GM10248 (cell line): ENCODE measurements around the gene SIAH2.

Source experiments
- CTCF ChIA-PET: fragments of 300-600 bp; sonication (Branson Sonifier 250); formaldehyde crosslinking; extraction: SDS; loops from one replicate; lab custom pipeline; 2021; ENCODE audit warnings: antibody characterized with exemption; lab: Yijun Ruan, JAX
- POLR2A ChIA-PET: fragments of 350-650 bp; sonication (Branson Sonifier 250); formaldehyde crosslinking; extraction: SDS; loops from one replicate; lab custom pipeline; 2020; ENCODE audit warnings: antibody characterized with exemption; lab: Yijun Ruan, JAX
- DNase-seq: peaks from one replicate; pipeline ENCODE4 v3.0.0; 2012; ENCODE audit errors: extremely low spot score
- TF ChIP-seq, protein P1 (sequence below): IDR thresholded peaks from 2 replicates; pipeline ENCODE4 v1.5.1; 2012; ENCODE audit warnings: mild to moderate bottlenecking, low read depth; ENCODE audit errors: extremely low read depth, missing control alignments, control extremely low read depth

The SIAH2 gene

GRCh38 chr3:150763122-150763840 lies at the start of gene SIAH2:
Gene SIAH2 (minus strand): TSS chr3:150763169. CDS start chr3:150762849, 320 bp downstream.
- POLR2A ChIA-PET, result interaction anchor here (0.6 to 1.8 kb wide), 17 partner anchors 11 to 704 kb away, joined by 3 to 8 read pairs (median 4); partner anchors contain the start of genes EIF2A, ERICH6, SELENOT and SERP1
- TF ChIP-seq, protein P1, sequence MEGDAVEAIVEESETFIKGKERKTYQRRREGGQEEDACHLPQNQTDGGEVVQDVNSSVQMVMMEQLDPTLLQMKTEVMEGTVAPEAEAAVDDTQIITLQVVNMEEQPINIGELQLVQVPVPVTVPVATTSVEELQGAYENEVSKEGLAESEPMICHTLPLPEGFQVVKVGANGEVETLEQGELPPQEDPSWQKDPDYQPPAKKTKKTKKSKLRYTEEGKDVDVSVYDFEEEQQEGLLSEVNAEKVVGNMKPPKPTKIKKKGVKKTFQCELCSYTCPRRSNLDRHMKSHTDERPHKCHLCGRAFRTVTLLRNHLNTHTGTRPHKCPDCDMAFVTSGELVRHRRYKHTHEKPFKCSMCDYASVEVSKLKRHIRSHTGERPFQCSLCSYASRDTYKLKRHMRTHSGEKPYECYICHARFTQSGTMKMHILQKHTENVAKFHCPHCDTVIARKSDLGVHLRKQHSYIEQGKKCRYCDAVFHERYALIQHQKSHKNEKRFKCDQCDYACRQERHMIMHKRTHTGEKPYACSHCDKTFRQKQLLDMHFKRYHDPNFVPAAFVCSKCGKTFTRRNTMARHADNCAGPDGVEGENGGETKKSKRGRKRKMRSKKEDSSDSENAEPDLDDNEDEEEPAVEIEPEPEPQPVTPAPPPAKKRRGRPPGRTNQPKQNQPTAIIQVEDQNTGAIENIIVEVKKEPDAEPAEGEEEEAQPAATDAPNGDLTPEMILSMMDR, result no peak
- DNase-seq, result peak; percentile 91

GRCh38 chr3:150811984-150812383 lies 49.0 kb upstream of the SIAH2 start:
- ChIA-PET CTCF (interaction anchor here (1.8 to 2.0 kb wide), 2 partner anchors 11 to 91 kb away, joined by 4 read pairs; no protein-coding TSS in a partner anchor), POLR2A (no interaction called here)
- TF ChIP-seq, protein P1, result no peak

More at GRCh38 chr3:150763122-150763840, at the start of gene SIAH2:
- CTCF ChIA-PET, result interaction anchor here (1.0 to 9.8 kb wide), 12 partner anchors 11 to 226 kb away, joined by 3 to 89 read pairs (median 4); no protein-coding TSS in a partner anchor

GRCh38 chr3:150810641-150811040 lies 47.7 kb upstream of the SIAH2 start:
- ChIA-PET CTCF (interaction anchor here (2.0 kb wide), 1 partner anchor 89 kb away, joined by 4 read pairs; no protein-coding TSS in a partner anchor), POLR2A (no interaction called here)
- no peak for DNase-seq
- TF ChIP-seq, protein P1, result no peak

More at GRCh38 chr3:150811984-150812383, 49.0 kb upstream of the SIAH2 start:
- no peak for DNase-seq

DNA sequence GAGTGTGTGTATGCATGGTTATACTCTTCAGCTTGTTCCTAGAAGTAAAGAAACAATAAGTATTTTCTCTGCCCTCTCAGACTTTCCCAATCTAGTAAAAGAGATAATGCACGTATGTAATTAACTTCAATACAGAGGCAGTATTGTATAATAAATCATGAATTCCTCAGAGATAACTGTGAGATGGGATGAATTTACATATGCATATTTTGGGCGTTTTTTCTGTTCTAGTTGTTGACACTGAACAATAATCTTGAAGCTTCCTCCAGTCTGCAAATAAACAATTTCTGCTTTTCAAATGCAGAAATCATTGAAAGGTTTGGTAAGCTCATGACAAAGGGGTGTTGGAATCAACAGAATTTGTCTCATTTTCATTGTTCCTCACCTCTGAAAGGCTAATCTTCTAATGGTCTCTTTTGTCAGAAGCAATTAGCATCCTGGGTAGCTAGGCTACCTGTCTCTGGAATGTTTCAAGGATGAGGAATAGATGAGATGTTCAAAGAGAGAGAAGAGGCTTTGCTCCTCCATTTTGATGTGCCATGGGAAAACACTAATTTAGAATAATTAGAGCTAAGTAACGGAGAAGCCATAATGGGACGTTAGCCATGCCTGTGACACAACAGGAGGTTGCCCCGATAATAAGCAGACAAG lies 43.3 kb upstream of the SIAH2 start:
- CTCF ChIA-PET, result interaction anchor here (1.8 kb wide), 2 partner anchors 19 kb away, joined by 6 to 7 read pairs; no protein-coding TSS in a partner anchor
- POLR2A ChIA-PET, result no interaction called here

GRCh38 chr3:150805354-150805753 lies 42.4 kb upstream of the SIAH2 start:
- TF ChIP-seq, protein P1, result no peak
- DNase-seq, result no peak
- ChIA-PET CTCF (interaction anchor here (1.8 to 3.8 kb wide), 3 partner anchors 13 to 20 kb away, joined by 6 to 16 read pairs (median 7); no protein-coding TSS in a partner anchor), POLR2A (no interaction called here)

More for the DNA sequence above, 43.3 kb upstream of the SIAH2 start:
- DNase-seq, result no peak
- TF ChIP-seq, protein P1, result no peak

- CTCF ChIA-PET, result interaction anchor here (1.1 to 3.8 kb wide), 5 partner anchors 11 to 75 kb away, joined by 3 to 16 read pairs (median 4); no protein-coding TSS in a partner anchor
- TF ChIP-seq, protein P1, result no peak
- POLR2A ChIA-PET, result no interaction called here
- no peak for DNase-seq
Measured at GRCh38 chr3:150803440-150803985, 40.5 kb upstream of the SIAH2 start.
